Colonic mucosa (tissue), 4 donors: ENCODE measurements around the gene ERBIN. TPM values are rescaled to one million over a fixed set of nuclear protein-coding genes. Genes with fewer than 3 reads are reported as not detected.

Experiments used
- DNase-seq: peaks from one replicate; pipeline ENCODE4 v3.0.0-alpha.2; 2020
- H3K27ac ChIP-seq: fragments of 200-600 bp; one replicate; pipeline ENCODE4 v1.8.0; 2021
- H3K27me3 ChIP-seq: fragments of 200-600 bp; one replicate; pipeline ENCODE4 v1.8.0; 2021
- H3K36me3 ChIP-seq: fragments of 200-600 bp; one replicate; pipeline ENCODE4 v1.8.0; 2021
- H3K4me1 ChIP-seq: fragments of 200-600 bp; one replicate; pipeline ENCODE4 v1.8.0; 2021; ENCODE audit warnings: mild to moderate bottlenecking
- H3K4me3 ChIP-seq: fragments of 200-600 bp; one replicate; pipeline ENCODE4 v1.8.0; 2021
- H3K9ac ChIP-seq, 2 donors: one replicate each; pipeline ENCODE4 v1.7.0; 2013; ENCODE audit warnings: control low read depth in 2 of 2, low read depth in 2 of 2, low read length in 2 of 2
- H3K9me3 ChIP-seq: fragments of 200-600 bp; one replicate; pipeline ENCODE4 v1.8.0; 2021
- CTCF ChIP-seq: fragments of 200-600 bp; IDR thresholded peaks from one replicate; pipeline ENCODE4 v1.8.0; 2022; ENCODE audit warnings: antibody characterized with exemption, mild to moderate bottlenecking
- intact Hi-C: fragments of 100-400 bp; cut with DNase I; formaldehyde crosslinking; loops from one replicate; pipeline ENCODE4 v1.14.1; 2022
- total RNA-seq, 2 donors: library from RNA; stranded (reverse); fragmentation: NEBNext Ultra II Directional in 1 of 2; extraction: Animal tissue kit (Norgen Biotek cat#: 25700) in 1 of 2; gene quantifications; one replicate each; pipeline ENCODE4 v1.2.1, GENCODE V29; 2021
- donor health status: healthy.
- donor health status: DM: no; HTN: no; CAD: no.
- donor health status: DM: no; HTN: no; CAD: no.

ERBIN gene
- total RNA-seq, 2 donors from 2014 or later, result 69.3 to 110 TPM

- Histone ChIP-seq H3K36me3 (no peaks in the 10 kb centered on the region), H3K4me3 (no peak overlapping the region), H3K9me3 (no peaks in the 10 kb centered on the region), H3K9ac (no peak overlapping the region), H3K4me1 (no peaks in the 10 kb centered on the region), H3K27ac (no peak overlapping the region), H3K27me3 (no peaks in the 10 kb centered on the region)
- intact Hi-C loops, result no loop called here
- TF ChIP-seq CTCF, result no peak
- no peak for DNase-seq
Measured at GRCh38 chr5:65978251-65978650, 51.9 kb downstream of the ERBIN start.

- intact Hi-C loops, result no loop called here
- no peak for TF ChIP-seq CTCF
- Histone ChIP-seq H3K9me3 (no peaks in the 10 kb centered on the region), H3K27ac (no peak overlapping the region), H3K4me1 (no peaks in the 10 kb centered on the region), H3K36me3 (no peaks in the 10 kb centered on the region), H3K9ac (no peak overlapping the region), H3K27me3 (no peaks in the 10 kb centered on the region), H3K4me3 (no peak overlapping the region)
- no peak for DNase-seq
Measured at GRCh38 chr5:65981548-65981947, 55.2 kb downstream of the ERBIN start.

GRCh38 chr5:65981969-65982619, 55.7 kb downstream of the ERBIN start:
- H3K36me3 ChIP-seq, result no peaks in the 10 kb centered on the region
- no peak for DNase-seq
- no peak overlapping the region for H3K4me3 ChIP-seq
- intact Hi-C loops, result no loop called here
- H3K27me3 ChIP-seq, result no peaks in the 10 kb centered on the region
- H3K9me3 ChIP-seq, result no peaks in the 10 kb centered on the region
- H3K9ac ChIP-seq, result no peak overlapping the region
- TF ChIP-seq CTCF, result no peak
- no peaks in the 10 kb centered on the region for H3K4me1 ChIP-seq
- no peak overlapping the region for H3K27ac ChIP-seq

GRCh38 chr5:65982635-65983034, 56.3 kb downstream of the ERBIN start:
- no peak overlapping the region for H3K9ac ChIP-seq
- no peaks in the 10 kb centered on the region for H3K36me3 ChIP-seq
- no peaks in the 10 kb centered on the region for H3K9me3 ChIP-seq
- H3K27ac ChIP-seq, result no peak overlapping the region
- TF ChIP-seq CTCF, result no peak
- intact Hi-C loops, result no loop called here
- no peaks in the 10 kb centered on the region for H3K27me3 ChIP-seq
- H3K4me1 ChIP-seq, result no peaks in the 10 kb centered on the region
- no peak overlapping the region for H3K4me3 ChIP-seq
- no peak for DNase-seq

GRCh38 chr5:65984098-65984885, 57.9 kb downstream of the ERBIN start:
- TF ChIP-seq CTCF, result no peak
- no peaks in the 10 kb centered on the region for H3K4me1 ChIP-seq
- H3K4me3 ChIP-seq, result no peak overlapping the region
- H3K27me3 ChIP-seq, result no peaks in the 10 kb centered on the region
- H3K36me3 ChIP-seq, result no peaks in the 10 kb centered on the region
- H3K9me3 ChIP-seq, result no peaks in the 10 kb centered on the region
- intact Hi-C loops, result no loop called here
- H3K27ac ChIP-seq, result no peak overlapping the region
- DNase-seq, result no peak
- H3K9ac ChIP-seq, result no peak overlapping the region
